Measurements from ENCODE around the gene FBXO10.
"Not testable (repeated sequence)": the region's sequence is repeated elsewhere in the genome, so short reads cannot be mapped to it uniquely, and the experiment has no call there.

The FBXO10 gene

DNA sequence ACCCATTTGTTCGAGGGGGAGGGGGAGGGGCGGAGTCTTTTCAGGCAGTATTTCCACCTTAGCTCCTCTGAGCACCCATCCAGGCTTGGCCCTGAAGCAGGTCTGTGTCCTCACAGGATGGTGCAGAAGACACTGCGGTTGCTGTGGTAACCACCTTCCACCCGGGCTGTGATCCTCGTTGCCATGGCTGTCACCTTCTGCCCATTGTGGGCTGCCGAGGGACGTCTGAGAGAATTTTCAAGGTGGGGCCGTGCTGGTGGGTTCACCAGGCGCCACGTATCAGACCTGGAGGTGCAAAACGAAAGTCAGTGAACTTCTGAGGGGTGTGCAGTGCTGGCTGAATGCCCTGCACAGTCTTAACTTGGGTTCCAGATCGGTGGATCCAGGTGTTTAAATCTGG, 63.7 kb downstream of the FBXO10 start:
- no peak for DNase-seq (ENCODE audit: low spot score)

DNA sequence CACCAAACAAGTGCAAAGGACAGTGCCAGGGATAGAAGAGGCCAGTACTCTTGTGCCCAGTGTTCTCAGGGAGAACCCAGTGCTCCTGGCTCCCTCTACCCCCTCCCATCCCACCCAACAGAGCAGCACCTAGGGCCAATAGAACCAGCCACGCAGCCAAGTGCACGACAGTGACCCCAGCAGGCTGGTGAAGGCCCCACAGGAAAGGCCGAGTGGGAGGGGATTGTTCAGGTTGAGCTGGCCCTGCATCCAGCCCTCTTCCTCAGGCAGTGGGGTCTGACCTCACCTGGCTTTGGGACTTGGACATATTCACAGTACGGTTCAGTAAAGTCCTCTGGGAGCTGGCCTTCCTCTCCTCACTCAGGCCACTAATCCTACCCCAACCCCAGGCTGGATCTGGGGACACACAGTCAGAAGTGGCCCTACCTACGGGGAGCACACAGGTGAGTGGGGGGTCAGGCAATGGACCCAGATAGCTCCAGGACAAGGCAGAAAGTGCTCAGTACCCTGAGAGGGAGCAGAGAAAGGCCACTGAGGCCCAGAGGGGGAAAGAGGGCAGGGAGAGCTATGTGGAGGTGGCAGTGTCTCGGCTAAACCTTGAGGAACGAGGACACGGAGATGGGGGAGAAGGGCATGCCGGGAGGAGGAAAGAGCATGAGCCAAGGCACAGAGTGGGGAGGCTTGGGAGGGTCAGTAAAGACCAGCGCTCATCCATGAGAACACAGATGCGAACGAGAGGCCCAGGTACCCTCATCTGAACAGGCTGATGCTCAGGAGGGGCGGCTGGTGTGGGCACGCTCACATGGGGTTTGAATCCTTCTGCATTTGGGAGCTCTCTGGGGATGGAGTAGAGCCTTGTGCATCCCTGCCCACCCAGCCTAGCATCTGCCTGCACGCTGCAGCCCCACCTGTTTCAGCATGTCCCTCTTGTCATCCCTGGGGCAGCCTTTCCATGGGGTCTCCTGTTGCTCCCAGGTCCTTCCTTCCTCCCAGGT, 64.9 kb downstream of the FBXO10 start:
- no peak for DNase-seq (ENCODE audit: low spot score)

DNA sequence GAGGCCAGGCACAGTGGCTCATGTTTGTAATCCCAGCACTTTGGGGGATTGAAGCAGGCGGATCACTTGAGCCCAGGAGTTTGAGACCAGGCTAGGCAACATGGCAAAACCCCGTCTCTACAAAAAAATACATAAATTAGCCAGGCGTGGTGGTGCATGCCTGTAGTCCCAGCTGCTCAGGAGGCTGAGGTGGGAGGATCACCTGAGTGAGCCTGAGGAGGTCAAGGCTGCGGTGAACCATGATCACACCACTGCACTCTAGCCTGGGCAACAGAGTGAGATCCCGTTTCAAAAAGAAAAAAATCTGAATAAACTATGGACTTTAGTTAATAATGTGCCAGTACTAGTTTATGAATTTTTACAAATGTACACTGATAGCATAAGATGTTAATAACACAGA, 66.1 kb downstream of the FBXO10 start:
- DNase-seq (ENCODE audit: low spot score): not testable (repeated sequence)

DNA sequence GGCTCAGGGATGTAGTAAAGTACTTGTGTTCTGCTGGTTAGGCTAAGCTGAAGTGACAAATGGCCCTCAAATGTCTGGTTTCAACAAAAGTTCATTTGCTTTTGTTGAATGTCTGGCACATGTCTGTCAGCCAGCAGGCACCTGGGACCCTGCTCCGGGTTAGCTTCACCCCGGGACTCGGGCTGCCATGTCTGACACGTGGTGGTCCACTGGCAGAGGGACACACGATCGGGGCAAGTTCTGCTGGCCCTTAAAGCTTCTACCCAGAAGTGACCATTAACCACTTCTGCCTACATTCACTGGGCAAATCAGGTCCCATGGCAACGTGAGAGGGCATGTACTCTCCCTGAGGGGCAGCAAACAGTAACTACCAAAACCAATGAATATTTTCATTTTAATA, 66.6 kb downstream of the FBXO10 start:
- no peak for DNase-seq (ENCODE audit: low spot score)

DNA sequence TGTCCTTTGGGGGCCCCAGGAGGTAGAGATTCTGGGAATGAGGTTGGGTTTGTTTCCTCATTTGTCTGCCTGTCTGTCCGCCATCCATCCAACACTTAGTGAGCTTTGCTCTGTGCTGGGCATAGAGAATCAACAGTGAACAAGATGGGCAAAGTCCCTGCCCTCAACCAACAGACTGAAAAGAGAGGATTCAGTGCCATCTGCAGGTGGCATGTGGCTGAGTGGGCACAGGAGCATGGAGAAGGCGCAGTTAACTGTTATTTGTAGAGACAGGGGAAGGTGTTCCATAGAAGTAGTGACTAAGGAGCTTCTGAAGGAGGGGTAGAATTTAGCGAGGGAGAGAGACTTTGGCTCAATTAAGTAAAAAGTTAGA, 67.4 kb downstream of the FBXO10 start:
- DNase-seq (ENCODE audit: low spot score): peak; percentile 29

DNA sequence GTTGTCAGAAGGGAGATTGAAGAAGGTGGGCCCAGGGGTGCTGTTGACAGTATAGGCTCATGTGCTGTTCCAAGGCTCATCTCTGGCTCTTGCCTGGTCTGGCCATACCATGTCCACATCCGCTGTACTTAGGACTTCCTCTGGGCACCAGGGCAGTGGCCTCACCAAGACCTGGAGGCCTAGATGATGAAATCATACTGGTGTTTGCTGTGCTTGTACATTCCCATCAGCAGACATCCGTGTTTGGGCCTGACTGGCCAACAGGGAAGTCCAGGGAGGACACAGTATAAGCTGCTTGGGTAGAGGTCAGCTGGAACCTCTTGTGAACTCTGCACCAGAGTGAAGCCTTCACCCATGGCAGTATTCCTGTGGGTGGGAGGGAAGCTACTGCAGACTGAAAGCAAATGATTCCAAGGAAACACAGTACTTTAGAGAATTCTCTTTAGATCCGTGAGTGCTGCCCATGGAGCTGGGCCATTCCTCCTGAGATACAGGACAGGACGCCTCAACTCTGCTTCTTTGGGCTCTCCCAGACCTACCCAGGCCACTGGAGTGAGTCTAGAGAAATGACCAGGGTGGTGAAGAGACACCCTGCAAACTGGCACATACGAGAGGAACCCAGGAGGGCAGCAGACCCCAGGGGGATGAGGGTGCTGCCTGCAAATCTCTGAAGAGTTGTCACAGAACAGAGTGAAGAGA, 67.9 kb downstream of the FBXO10 start:
- no peak for DNase-seq (ENCODE audit: low spot score)

DNA sequence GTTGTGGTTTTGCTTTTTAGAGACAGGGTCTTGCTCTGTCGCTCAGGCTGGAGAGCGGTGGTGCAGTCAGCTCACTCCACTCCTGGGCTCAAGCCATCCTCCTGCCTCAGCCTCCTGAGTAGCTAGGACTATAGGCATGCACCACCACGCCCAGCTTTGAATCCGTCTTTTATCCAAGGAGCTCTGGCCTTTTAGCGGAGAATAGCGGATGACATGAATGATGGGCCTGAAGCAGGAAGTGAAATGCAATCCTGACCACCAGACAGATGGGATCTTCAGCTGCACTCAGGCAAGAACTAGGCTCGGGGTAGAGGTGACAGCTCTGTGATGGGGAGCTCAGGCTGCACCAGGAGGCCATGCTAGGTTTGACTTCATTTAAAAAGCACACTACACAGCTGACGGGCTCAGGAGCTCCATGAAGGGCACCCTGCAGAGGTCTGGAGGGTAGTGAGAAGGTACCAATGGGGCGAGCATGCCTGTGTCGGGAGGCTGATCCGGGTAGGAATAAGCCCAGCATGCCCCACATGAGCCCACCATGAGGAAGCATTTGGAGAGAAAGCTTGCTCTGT, 68.5 kb downstream of the FBXO10 start:
- DNase-seq (ENCODE audit: low spot score): no peak

DNA sequence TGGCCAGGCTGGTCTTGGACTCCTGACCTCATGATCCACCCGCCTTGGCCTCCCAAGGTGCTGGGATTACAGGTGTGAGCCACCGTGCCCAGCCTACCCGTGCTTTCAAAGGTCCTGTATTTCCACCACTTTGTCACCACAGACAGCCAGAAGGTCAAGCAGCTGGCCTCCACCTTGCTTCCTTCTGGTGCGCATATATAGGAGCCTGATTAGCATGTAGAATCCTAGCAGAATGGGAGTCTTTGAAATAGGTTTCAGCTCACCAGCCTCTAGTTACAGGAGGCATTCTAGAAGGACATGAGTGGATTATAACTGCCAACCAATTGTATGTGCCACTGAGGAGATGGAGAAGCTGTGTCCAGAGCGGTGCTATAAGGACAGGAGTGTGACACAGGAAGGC, 71.6 kb downstream of the FBXO10 start:
- DNase-seq (ENCODE audit: low spot score): no peak

DNA sequence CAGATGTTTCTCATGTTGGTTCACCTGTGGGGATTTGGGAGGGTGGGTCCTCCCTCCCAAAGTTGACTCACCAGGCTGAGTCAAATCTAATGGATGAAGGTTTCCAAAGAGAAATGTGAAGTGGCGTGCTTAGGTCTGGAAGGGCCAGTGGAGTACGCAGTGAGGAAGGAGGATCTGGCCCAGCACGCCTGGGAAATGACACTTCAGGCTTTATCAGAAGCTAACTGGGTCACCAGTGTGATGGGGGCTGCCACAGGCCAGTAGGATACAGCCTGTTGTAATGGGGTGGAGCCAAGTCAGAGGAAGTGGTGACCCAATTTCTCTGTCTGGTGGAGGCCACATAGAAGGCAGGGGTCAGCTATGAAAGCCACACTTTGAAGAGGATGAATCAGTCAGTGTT, 72.4 kb downstream of the FBXO10 start:
- no peak for DNase-seq (ENCODE audit: low spot score)

DNA sequence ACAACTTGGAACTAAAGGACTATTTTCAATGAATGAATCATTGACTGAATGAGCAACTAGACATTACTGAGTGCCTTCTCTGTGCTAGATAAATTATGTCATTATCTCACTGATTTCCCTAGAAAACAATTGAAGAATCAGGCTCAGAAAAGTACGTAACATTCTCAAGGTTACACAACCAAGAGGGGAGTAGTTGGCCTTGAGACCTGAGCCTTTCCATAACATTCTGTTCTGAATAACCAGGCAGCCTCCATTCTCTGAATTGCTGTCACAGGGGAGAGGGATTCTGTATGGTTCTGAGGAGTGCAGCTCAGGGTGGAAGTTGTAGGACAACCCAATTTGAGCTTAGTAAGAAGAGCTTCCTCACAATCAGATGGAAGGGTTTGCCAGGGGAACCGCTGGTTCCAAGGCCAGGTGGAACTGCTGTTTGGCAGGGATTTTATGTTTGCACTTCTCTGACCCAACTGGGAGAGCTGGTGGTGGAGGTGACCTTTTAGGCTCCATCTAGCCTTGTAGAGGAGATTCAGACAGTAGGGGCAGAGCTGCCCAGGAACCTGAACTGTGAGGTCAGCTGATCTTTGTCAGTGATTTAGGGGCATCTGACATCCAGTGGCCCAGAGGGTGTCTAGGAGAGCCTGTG, 74.1 kb downstream of the FBXO10 start:
- DNase-seq (ENCODE audit: low spot score): no peak

DNA sequence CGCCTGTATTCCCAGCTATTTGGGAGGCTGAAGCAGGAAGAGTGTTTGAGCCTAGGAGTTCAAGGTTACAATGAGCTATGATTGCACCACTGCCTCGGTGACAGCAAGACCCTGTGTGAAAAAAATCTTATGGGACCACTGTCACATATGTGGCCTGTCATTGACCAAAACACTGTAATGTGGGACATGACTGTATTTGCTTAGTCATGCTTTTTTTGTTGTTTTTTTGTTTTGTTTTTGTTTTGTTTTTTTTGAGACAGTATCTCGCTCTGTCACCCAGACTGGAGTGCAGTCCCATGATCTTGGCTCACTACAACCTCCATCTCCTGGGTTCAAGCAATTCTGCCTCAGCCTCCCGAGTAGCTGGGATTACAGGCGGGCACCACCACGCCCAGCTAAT, 76.9 kb downstream of the FBXO10 start:
- no peak for DNase-seq (ENCODE audit: low spot score)

DNA sequence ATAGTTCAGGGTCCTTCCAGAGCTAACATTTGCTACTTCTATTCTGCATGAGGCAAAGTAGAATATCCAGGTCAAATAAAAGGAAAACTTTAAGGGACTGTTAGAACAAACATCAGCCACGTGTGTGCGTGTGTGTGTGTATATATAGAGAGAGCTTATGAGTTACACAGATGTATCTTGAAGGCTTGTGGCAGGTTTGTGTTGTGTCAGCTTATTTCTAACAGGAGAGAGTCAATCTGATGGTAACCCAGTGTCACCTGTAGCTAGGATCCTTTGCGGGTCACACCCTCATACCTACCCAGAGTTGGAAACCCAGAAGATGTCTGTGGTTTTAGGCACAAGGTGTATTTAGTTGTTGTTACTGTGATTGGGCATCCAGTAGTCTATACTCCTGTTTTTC, 77.7 kb downstream of the FBXO10 start:
- no peak for DNase-seq (ENCODE audit: low spot score)

DNA sequence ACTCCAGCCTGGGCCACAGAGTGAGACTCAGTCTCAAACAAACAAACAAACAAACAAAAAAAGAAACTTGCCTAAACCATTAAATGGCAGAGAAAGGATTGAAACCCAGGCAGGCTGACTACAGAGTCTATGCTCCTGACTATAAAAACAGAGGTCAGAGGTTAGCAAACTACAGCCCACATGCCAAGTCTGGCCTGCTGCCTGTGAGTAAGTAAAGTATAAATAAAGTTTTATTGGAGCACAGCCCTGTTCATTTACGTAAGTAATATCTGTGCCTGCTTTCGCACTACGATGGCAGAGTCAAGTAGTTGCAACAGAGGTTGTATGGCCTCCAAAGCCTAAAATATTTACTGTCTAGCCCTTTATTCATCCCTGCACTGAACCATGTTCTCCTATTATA, 78.9 kb downstream of the FBXO10 start:
- no peak for DNase-seq (ENCODE audit: low spot score)

DNA sequence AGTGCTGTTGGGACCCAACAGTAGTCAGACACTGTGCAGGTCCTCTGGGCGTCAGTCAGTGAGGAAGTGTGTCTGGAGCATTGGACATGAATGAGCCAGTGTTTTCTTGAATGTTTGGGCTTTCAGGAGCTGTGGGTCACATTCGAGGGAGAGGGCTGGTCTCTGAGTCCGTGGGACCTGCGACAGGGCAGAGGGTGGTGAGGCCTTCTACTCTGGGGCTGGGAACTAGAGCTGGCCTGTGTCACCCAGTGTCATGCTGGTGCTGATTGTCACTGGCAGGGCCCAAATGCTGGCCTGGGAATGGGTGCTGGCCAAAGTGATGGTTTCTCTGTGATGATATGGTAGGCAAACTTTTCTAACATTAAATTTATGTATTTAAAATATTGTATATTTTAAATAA, 80.2 kb downstream of the FBXO10 start:
- no peak for DNase-seq (ENCODE audit: low spot score)

DNA sequence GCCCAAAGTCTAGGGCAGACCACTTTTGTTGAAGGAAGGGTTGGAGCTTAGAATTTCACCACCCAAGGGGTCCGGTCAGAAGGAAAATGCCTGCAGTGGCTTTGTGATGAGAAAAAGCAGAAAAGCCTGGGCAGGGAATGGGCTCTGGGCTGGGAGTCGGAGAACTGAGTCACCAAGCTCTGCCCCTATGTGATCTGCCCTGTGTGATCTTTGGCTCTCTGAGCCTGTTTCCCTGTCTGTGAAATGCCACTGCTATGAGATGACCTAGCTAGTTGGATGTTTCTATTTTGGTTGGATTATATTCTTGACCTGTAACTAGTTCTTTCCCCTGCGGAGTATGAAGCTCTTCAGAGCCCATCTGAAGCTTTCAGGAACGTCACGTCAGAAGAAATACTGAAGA, 80.6 kb downstream of the FBXO10 start:
- no peak for DNase-seq (ENCODE audit: low spot score)

DNA sequence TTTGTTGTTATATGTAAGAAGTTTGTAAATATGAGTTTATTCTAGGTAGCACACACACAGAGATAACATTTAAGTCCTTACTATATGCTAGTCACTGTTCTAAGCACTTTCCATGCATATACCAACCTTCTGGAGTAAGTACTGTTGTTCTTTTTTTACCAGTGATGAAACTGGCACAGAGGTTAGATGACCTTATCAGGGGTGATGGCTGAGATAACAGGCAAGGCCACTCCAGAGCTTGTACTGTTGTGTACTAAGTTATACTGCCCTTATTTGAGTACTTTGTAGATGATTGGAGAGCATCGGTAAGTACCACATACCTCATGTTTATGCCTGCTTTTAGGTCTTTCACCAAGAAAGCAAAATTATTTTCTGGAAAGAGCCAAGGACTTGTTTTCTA, 84.2 kb downstream of the FBXO10 start:
- no peak for DNase-seq (ENCODE audit: low spot score)

DNA sequence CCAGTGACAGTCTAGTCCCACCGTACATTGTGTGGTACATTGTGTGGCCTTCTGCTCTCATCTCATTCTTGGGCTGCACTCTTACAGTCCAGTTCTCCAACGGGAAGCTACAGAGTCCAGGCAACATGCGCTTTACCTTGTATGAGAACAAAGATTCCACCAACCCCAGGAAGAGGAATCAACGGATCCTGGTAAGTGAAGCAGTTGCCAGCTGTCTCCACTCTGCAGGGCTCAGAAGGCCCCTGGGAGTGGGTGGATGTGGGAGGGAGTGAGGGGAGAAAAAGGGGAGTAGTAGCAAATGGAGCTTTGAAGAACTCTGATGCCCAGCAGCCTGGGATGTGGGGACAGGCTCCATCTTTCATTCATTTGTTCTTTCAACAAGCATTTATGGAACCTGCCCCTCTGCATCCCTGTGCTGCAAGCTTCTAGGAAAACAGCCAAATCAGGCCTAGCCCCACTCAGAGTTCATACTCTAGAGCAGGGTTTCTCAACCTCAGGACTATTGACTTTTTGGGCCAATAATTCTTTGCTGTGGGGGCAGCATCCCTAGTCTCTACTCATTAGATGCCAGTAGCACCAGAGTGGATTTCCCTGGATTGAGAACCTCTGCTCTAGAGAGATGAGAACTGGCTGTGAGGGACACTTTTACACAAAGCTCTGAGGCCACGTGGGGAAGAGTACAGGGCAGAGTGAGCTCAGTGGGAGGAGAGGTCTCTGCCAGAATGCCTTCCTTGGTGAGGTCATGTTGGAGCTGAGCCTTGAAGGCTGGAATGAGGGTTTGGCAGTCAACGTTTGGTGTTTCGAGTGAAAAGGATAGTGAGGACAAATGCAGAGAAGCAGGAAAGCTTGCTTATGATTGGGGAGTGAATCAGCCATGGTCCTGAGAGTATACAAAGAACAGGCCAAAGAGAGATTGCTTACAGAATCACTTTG, 89.3 kb downstream of the FBXO10 start:
- DNase-seq (ENCODE audit: low spot score): peak; percentile 76

DNA sequence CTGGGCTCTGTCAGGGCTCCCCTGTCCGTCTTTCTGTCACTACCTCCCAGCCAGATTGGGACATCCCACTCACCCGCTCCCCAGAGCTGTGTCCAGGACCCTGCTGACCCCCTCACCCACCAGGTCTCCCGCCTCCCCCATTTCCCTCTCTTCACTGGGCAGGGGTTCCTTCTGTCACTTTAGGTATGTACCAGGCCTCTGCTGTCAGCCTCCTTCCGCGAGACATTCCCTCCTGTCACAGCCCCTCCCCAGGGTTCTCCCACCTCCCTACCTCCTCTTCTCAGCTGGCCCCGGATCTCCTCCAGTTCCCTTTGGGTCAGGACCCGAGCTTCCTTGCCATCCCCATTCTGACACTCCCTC, 89.9 kb downstream of the FBXO10 start:
- no peak for DNase-seq (ENCODE audit: low spot score)

DNA sequence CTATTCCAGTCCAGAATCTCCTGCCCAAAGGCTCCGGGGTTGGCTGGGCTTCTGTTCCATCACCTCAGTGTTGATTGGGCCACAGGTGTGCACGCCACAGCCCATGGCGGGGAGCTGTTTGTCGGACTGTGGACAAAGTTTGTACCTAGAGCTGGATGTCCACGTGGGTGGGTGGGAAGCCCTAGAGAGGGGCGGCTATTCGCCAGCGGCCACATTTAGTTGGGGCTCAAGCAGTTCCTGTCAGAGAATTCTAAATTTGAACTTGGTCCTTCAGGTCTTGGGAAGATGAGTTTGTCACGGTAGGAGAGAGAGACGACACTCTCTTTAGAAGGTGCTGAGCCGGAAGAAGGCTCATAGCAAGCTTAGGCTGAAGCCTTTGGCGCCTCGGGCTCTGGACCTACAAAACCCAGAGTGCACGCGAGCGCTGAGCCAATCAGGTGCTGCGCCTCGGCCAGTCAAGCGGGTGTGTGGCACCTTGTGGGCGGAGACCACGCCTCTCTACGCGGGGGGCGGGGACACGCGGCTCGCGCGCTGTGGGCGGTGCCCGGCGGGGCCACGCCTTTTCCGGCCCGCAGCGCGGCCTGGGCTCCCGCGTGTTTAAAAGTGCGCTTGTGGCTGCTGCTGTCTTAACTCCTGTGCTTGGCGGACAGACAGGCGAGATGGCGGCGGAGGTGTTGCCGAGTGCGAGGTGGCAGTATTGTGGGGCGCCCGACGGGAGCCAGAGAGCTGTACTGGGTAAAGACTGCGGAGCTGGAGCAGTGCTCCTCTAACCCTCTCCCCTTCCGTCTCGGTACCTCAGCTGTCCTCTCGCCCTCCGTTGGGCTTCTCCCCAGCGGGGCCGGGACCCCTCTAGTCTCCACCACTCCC, 90.6 kb downstream of the FBXO10 start, which contains the start of gene POLR1E:
Gene POLR1E, plus strand, starts transcription at position 560 of the 867 bp plus-strand sequence. Its CDS starts 100 bp downstream, at position 660.
- peak; percentile 97 for DNase-seq (ENCODE audit: low spot score)

DNA sequence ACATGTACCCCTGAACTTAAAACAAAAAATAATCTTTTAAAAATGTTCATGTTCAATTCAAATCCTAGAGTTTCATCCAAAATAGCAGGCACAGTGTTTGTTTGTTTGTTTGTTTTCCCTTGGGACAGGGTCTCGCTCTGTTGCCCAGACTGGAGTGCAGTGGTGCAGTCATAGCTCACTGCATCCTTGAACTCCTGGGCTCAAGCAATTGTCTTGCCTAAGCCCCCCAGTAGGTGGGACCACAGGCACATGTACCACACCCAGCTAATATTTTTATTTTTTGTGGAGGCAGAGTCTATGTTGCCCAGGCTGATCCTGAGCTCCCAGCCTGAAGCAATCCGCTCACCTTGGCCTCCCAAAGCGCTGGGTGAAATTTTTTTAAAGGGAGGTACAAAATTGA, 95.4 kb downstream of the FBXO10 start:
- no peak for DNase-seq (ENCODE audit: low spot score)

Data from Ammon's horn (tissue), 1 donor.